ENCODE data around the gene ARL4C.
A peak's percentile ranks its signal among the peaks of the same experiment; 100 is the strongest.

ARL4C gene

GRCh38 chr2:234447189-234447588 lies 49.7 kb downstream of the ARL4C start:
- DNase-seq (ENCODE audit: low spot score) = no peak

- DNase-seq (ENCODE audit: low spot score) = no peak
These were observed 50.3 kb downstream of the ARL4C start for GRCh38 chr2:234446404-234447076.

- peak; percentile 91 for DNase-seq (ENCODE audit: low spot score)
These were observed 52.0 kb downstream of the ARL4C start for GRCh38 chr2:234444893-234445292.

- no peak for DNase-seq (ENCODE audit: low spot score)
These were observed 52.6 kb downstream of the ARL4C start for GRCh38 chr2:234444242-234444730.
